Spinal cord (tissue), 10 donors: ENCODE measurements around the gene SNRNP25. TPM values are rescaled to one million over a fixed set of nuclear protein-coding genes. Genes with fewer than 3 reads are reported as not detected.

ENCODE experiments used
- DNase-seq, 6 donors: peaks; one replicate each; pipeline versions ENCODE4 v3.0.0 to v3.0.0-alpha.2; 2013 to 2015; ENCODE audit warnings: low spot score in 6 of 6, low read depth in 4 of 6
- H3K27ac ChIP-seq: one replicate; pipeline ENCODE4 v1.5.1; 2013; ENCODE audit warnings: low read depth, low read length, control low read depth
- H3K27me3 ChIP-seq: one replicate; pipeline ENCODE4 v1.6.1; 2013; ENCODE audit warnings: low read length; ENCODE audit not compliant: control insufficient read depth, insufficient read depth
- H3K36me3 ChIP-seq: one replicate; pipeline ENCODE4 v1.6.1; 2013; ENCODE audit warnings: low read length; ENCODE audit not compliant: control insufficient read depth, insufficient read depth
- H3K4me1 ChIP-seq: one replicate; pipeline ENCODE4 v1.6.1; 2013; ENCODE audit warnings: low read length; ENCODE audit not compliant: control insufficient read depth, insufficient read depth
- H3K4me3 ChIP-seq: one replicate; pipeline ENCODE4 v1.5.1; 2013; ENCODE audit warnings: low read depth, low read length, control low read depth
- H3K9me3 ChIP-seq: one replicate; pipeline ENCODE4 v1.6.1; 2013; ENCODE audit warnings: low read length; ENCODE audit not compliant: control insufficient read depth, insufficient read depth
- WGBS: methylation state at CpG from one replicate; pipeline ENCODE4 v1.1.5; 2013; ENCODE audit warnings: missing lambda C conversion rate; ENCODE audit not compliant: insufficient coverage; 5-methylcytosine and 5-hydroxymethylcytosine counted together
- polyA plus RNA-seq, 2 donors: library from polyadenylated mRNA; unstranded; fragments of 120-200 nt; gene quantifications; one replicate each; pipeline ENCODE4 v1.2.1, GENCODE V29; 2013; ENCODE audit not compliant: insufficient read length in 2 of 2
- total RNA-seq, 2 donors: library from RNA; depleted of rRNA in 1 of 2; stranded (reverse); fragments of 120-200 nt in 1 of 2; fragments of >200 nt in 1 of 2; gene quantifications; one replicate each; pipeline versions ENCODE4 v1.2.3 to v1.2.4, GENCODE V29; 2013 to 2014
- donor health status: healthy.

The SNRNP25 gene
- total and polyA plus RNA-seq, 4 donors = 37.2 to 122 (median 82.1) TPM

DNA sequence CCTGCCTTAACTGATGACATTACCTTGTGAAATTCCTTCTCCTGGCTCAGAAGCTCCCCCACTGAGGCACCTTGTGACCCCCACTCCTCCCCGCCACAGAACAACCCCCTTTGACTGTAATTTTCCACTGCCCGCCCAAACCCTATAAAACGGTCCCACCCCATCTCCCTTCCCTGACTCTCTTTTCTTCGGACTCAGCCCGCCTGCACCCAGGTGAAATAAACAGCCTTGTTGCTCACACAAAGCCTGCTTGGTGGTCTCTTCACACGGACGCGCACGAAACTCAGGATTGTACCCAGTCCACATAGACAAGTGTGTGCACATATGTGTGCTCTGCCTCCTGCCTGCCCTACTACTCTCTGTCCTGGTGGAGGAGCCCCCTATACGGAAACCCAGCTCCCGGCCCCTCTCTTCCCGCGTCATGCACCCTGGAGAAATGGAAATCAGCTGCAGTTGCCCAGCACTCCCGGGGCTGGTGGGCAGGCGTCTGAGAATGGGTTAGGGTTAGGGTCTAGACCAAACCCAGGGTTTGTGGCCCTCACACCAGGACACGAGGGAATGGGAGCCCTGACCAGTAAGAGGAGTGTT, 21.2 kb downstream of the SNRNP25 start:
- DNase-seq = no peak

DNA sequence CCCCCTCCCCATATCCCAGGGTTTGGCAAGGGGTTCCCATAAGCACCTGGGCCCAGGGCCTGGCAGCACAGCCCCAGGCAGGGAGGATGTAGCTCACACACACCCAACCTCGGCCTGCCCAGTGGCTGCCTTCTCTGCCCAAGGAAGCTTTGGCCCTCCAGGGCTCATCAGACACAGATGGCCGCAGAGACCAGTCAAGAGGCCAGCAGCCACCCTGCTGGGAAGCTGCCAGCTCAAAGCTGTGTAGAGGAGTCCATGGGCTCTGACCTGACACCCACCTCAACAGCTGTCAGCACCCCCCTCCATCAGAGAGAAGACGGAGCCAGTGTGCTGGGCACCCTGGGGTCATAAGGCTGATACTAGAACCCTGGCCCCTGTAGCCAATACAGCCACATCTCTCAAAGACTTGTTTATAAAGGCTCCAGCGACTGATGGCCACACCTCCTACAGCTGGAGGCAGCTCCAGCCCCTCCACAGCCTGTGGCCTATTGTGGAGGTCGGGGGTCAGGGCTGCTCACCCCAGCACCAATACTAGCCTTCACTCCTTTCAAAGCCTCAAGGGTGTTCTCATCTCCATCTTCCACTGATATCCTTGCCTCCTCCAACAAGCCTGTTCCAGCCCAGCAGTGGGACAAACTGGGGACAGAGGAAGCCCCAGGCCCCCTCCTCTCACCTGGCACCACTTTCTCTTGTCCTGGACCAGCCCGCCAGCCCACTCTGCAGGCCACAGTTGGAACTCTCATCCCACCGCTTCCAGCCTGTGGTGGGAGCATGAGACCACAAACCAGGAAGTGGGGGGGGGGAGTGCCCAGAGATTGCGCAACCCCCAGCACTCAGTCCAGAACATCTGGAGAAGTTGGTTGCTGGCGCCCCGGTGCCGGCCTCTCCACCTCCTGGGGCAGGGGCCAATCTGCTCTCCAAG, 22.2 kb downstream of the SNRNP25 start:
- H3K27me3 ChIP-seq = peaks cover 21% of the 10 kb centered on the region
- H3K4me3 ChIP-seq = no peak overlapping the region
- H3K36me3 ChIP-seq = peaks cover 24% of the 10 kb centered on the region
- WGBS = 48% methylated on average over 5 of the region's 11 CpGs
- H3K27ac ChIP-seq = peak overlapping the region; percentile 77
- H3K4me1 ChIP-seq = peaks cover 81% of the 10 kb centered on the region
- H3K9me3 ChIP-seq = no peaks in the 10 kb centered on the region
- no peak for DNase-seq

More for the DNA sequence above, 21.2 kb downstream of the SNRNP25 start:
- Histone ChIP-seq H3K4me1 (peaks cover 88% of the 10 kb centered on the region), H3K4me3 (no peak overlapping the region), H3K36me3 (peaks cover 15% of the 10 kb centered on the region), H3K27ac (peak overlapping the region; percentile 77), H3K27me3 (peaks cover 27% of the 10 kb centered on the region), H3K9me3 (no peaks in the 10 kb centered on the region)
- 45% methylated on average over 13 of the region's 16 CpGs for WGBS

DNA sequence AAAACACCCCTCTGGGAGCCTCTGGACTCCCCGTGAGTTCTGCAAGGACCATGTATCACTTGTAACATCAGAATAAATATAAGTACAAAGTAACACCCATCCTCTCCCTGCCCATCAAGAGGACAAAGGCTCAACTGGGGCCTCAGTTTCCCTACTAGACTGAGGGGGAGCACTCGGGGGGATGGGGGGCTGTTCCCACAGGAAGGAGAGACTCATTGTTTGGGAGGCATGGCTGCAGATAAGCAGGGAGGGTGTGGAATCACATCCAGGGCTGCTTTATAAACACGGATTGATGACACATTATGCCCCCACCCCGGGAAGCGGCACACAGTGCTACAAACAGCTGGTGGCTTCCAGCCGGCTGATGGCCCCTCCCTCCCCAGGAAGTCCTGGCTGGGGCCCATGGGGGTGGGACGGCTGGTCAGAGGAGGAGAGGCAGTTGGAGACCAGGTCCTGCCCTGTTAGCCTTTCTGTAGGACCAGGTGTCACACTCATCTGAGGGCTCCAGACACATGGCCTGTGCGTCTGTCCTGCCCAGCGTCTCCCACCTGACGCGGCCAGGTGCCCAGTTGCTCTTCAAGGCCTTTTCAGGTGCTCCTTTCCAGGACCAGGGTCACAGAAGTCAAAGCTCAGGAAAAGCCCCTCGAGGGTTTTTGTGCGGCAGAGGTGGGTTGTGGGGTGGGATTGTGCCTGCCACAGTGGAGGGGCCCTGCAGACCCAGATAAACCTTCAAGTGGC, 23.1 kb downstream of the SNRNP25 start:
- H3K27ac ChIP-seq = peak overlapping the region; percentile 77
- peaks cover 72% of the 10 kb centered on the region for H3K4me1 ChIP-seq
- H3K27me3 ChIP-seq = peaks cover 14% of the 10 kb centered on the region
- no peaks in the 10 kb centered on the region for H3K9me3 ChIP-seq
- DNase-seq = no peak
- 57% methylated on average over 7 of the region's 13 CpGs for WGBS
- H3K36me3 ChIP-seq = peaks cover 26% of the 10 kb centered on the region
- H3K4me3 ChIP-seq = peak overlapping the region; percentile 50

DNA sequence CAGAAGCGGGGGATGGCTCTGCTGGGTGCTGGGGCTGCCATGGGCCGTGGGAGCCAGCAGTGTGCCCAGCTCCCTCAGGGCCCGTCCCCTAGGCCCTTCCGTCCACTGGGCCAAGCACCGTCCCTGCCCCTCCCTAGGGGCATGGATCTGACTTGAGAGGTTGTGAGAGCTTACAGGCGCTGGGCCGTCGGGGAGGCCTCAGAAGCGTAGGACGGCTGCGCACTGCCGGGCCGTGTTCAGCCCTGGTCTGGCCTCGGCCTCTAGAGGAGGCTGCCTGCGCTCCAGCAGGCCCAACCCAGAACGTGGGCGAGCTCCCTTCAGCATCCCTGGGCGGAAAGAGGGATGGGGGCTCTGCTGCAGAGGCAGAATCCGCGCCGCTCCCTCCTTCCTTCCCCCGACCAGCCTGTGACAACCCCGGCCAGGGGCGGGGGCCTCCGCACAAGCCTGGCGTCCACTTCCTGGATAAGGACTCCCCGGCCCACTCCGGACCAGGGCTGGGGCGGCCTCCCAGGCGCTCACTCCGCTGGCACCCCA, 23.7 kb downstream of the SNRNP25 start:
- Histone ChIP-seq H3K4me3 (peak overlapping the region; percentile 50), H3K4me1 (peaks cover 68% of the 10 kb centered on the region), H3K27me3 (peaks cover 13% of the 10 kb centered on the region), H3K27ac (peak overlapping the region; percentile 77), H3K36me3 (peaks cover 29% of the 10 kb centered on the region), H3K9me3 (no peaks in the 10 kb centered on the region)
- WGBS = 22% methylated on average over 27 of the region's 31 CpGs
- peak in 2 of 6 donors; percentile 39 to 66 for DNase-seq

DNA sequence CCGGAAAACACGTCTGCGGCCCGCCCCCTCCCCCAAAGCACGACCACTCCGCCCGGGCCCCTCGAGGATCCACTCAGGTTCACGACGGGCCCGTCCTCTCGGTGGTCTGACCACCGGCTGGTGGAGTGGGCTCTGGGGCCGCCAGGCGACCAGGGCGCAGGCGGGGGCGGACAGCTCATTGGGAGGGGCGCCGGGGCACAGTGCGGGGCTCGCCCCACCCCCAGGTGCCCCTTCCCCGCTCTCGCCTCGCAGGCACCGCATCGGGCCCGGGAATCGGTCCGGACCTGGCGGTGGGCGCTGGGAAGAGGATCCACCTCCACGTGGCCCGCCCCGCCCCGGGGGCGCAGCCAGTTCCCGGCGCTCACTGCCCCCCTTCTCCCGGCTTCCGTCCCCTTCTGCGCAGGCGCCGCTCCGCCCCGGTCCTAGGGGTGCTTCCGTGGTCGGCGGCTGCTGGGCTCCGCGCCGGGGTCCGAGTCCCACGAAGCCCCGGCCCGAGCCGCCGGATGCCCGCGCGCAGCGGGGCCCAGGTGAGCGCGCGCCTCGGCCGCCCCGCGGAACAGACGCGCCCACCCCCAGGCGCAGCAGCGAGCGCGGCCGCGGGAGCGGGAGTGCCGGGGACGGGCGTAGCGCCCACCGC, 24.3 kb downstream of the SNRNP25 start, which contains the start of gene MPG:
MPG (plus strand) TSS at position 419 of the 637 bp plus-strand sequence; CDS start at position 504, 85 bp downstream.
- Histone ChIP-seq H3K9me3 (no peaks in the 10 kb centered on the region), H3K27me3 (peaks cover 8% of the 10 kb centered on the region), H3K36me3 (peaks cover 35% of the 10 kb centered on the region), H3K4me1 (peaks cover 65% of the 10 kb centered on the region), H3K4me3 (peak within 1 kb of the TSS; percentile 50), H3K27ac (peak within 1 kb of the TSS; percentile 77)
- DNase-seq = peak in 4 of 6 donors; percentile 70 to 95 (median 88)
- WGBS = under 1% methylated on average over 83 of the region's 83 CpGs

DNA sequence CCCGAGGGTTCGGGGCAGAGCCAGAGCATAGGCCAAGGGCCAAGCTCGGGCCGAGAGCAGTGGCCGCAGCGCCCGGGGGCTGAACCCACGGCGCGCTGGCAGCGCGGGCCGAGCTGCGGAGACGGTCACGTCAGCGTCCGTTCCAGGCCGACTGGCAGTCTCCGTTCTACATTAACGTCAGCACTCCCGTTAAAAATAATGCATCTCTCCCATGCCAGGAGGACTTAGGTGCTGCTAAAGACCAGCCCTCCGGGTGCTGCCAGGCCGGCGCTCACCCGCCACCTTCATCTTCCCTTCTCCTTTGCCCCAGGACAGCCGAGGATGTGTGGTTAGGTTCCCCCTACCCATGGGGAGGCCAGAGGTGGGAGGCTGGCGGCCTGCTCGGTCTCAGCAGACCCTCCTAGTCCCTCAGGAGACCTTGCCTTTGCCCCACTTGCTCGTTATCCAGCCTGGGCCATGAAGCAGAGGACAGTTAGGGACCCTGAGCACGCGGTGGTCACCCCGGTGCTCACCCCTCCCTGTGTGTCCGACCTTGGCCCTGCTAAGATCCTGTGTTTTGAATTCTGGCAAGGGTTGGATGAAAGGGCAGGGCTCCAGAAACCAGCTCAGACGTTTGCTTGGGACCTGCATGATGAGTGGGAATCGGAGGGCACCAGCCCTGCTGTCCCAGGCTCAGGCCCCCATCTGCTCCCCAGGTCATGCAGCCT, 25.0 kb downstream of the SNRNP25 start:
- DNase-seq = peak in 2 of 6 donors; percentile 45 to 46
- Histone ChIP-seq H3K27ac (peak overlapping the region; percentile 67), H3K4me3 (peak overlapping the region; percentile 49), H3K4me1 (peaks cover 59% of the 10 kb centered on the region), H3K27me3 (peaks cover 2% of the 10 kb centered on the region), H3K36me3 (peaks cover 41% of the 10 kb centered on the region), H3K9me3 (no peaks in the 10 kb centered on the region)
- WGBS = 8% methylated on average over 34 of the region's 36 CpGs

DNA sequence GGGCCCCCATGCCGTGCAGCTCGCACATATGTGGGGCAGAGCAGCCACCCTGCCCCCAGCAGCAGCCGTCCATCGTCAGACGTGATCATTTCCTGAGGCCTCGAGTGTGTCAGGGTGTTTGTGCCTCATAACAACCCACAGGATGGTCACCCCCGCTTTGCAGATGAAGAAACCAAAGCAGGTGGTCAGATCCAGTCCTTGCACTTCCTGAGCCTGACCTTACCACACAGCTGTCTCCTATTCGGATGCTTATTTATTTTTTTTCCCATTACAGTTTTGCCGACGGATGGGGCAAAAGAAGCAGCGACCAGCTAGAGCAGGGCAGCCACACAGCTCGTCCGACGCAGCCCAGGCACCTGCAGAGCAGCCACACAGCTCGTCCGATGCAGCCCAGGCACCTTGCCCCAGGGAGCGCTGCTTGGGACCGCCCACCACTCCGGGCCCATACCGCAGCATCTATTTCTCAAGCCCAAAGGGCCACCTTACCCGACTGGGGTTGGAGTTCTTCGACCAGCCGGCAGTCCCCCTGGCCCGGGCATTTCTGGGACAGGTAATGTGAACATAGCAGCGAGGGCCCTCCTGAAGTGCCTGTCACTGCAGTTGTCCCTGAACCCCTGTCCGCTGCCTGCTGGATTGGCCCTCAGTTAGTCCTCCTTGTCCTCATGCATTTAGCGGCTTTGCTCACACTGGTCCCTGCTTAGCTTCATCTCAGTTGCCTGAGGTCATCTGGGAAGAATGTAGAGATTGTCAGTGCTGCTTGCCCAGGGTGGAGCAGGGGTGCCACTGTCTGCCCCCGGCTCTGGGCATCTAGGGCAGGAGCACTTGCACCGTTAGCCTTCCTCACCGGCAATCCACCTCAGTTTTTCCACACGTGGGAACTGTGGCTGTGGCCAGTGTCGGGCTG, 25.8 kb downstream of the SNRNP25 start:
- H3K36me3 ChIP-seq = peaks cover 49% of the 10 kb centered on the region
- H3K27ac ChIP-seq = peak overlapping the region; percentile 7
- H3K4me1 ChIP-seq = peaks cover 59% of the 10 kb centered on the region
- no peaks in the 10 kb centered on the region for H3K9me3 ChIP-seq
- H3K27me3 ChIP-seq = no peaks in the 10 kb centered on the region
- DNase-seq = no peak
- WGBS = 79% methylated on average over 32 of the region's 32 CpGs
- peak overlapping the region; percentile 49 for H3K4me3 ChIP-seq

DNA sequence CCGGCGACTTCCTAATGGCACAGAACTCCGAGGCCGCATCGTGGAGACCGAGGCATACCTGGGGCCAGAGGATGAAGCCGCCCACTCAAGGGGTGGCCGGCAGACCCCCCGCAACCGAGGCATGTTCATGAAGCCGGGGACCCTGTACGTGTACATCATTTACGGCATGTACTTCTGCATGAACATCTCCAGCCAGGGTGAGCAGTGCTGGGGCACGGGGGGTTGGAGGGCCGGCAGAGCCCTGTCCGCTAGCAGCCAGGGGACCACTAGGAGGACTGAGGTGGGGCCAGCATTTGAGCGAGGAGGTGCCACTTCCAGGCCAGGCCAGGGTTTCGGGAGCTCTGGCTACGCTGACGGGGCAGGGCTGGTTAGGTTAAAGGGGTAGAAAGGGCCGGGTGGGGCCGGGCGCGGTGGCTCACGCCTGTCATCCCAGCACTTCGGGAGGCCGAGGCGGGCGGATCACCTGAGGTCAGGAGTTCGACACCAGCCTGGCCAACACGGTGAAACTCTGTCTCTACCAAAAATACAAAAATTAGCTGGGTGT, 29.5 kb downstream of the SNRNP25 start:
- Histone ChIP-seq H3K9me3 (no peaks in the 10 kb centered on the region), H3K27ac (no peak overlapping the region), H3K4me1 (peaks cover 40% of the 10 kb centered on the region), H3K27me3 (no peaks in the 10 kb centered on the region), H3K36me3 (peaks cover 87% of the 10 kb centered on the region), H3K4me3 (no peak overlapping the region)
- 96% methylated on average over 20 of the region's 31 CpGs for WGBS
- no peak for DNase-seq
